Lung (tissue), 12 donors: ENCODE data around the gene PRKG1. TPM values are rescaled to one million over a fixed set of nuclear protein-coding genes. Genes with fewer than 3 reads are reported as not detected.

ENCODE experiments used
- ATAC-seq: fragments of 200-7000 bp; cut with Tn5 transposase; one replicate; pipeline ENCODE4 v1.9.1; 2020; ENCODE audit warnings: moderate number of reproducible peaks; ENCODE audit not compliant: insufficient read depth, low FRiP score
- DNase-seq, 3 donors: peaks; one replicate each; pipeline ENCODE4 v3.0.0-alpha.2; 2013 to 2017
- H3K27ac ChIP-seq, 2 donors: one replicate each; pipeline ENCODE4 v1.5.1; 2013; ENCODE audit warnings: mild to moderate bottlenecking in 2 of 2, moderate library complexity in 2 of 2, control low read depth in 1 of 2, inconsistent platforms in 1 of 2, low read depth in 1 of 2, low read length in 1 of 2
- H3K27me3 ChIP-seq, 3 donors: one replicate each; pipeline ENCODE4 v1.5.1; 2013; ENCODE audit warnings: low read length in 2 of 3; ENCODE audit not compliant: control insufficient read depth in 3 of 3, insufficient read depth in 3 of 3
- H3K36me3 ChIP-seq, 4 donors: one replicate each; pipeline ENCODE4 v1.5.1; 2013; ENCODE audit warnings: low read length in 4 of 4, mild to moderate bottlenecking in 1 of 4, moderate library complexity in 1 of 4; ENCODE audit not compliant: control insufficient read depth in 4 of 4, insufficient read depth in 4 of 4
- H3K4me1 ChIP-seq, 5 donors: one replicate each; pipeline ENCODE4 v1.5.1; 2013; ENCODE audit warnings: low read length in 5 of 5, mild to moderate bottlenecking in 2 of 5, moderate library complexity in 1 of 5; ENCODE audit not compliant: control insufficient read depth in 5 of 5, insufficient read depth in 5 of 5
- H3K4me3 ChIP-seq: one replicate; pipeline ENCODE4 v1.5.1; 2013; ENCODE audit warnings: mild to moderate bottlenecking, control low read depth, moderate library complexity
- H3K9ac ChIP-seq, 2 donors: one replicate each; pipeline ENCODE4 v1.5.1; 2013; ENCODE audit warnings: low read length in 2 of 2, control low read depth in 1 of 2; ENCODE audit not compliant: insufficient read depth in 1 of 2
- H3K9me3 ChIP-seq, 4 donors: one replicate each; pipeline ENCODE4 v1.5.1; 2013; ENCODE audit warnings: low read length in 3 of 4, mild to moderate bottlenecking in 1 of 4, moderate library complexity in 1 of 4; ENCODE audit not compliant: control insufficient read depth in 4 of 4, insufficient read depth in 3 of 4
- CTCF ChIP-seq: IDR thresholded peaks from 2 replicates; pipeline ENCODE4 v1.5.1; 2012; ENCODE audit warnings: mild to moderate bottlenecking; ENCODE audit errors: control extremely low read depth, extremely low read depth
- WGBS, 2 donors: extraction: QIAGEN DNeasy Blood & Tissue Kit; methylation state at CpG; one replicate each; pipeline ENCODE4 v1.1.7; 2013; 5-methylcytosine and 5-hydroxymethylcytosine counted together
- polyA plus RNA-seq, 2 donors: library from polyadenylated mRNA; stranded (reverse); fragments of 200-250 nt; gene quantifications; one replicate each; pipeline ENCODE4 v1.2.1, GENCODE V29; 2013
- total RNA-seq, 2 donors: library from RNA; depleted of rRNA in 1 of 2; stranded (reverse); fragments of >200 nt in 1 of 2; gene quantifications; one replicate each; pipeline ENCODE4 v1.2.1, GENCODE V29; 2014 to 2021
- donor health status: control.
- donor health status: control.
- donor health status: Bipolar disorder and iron deficiency.
- donor health status: healthy.
- donor health status: DM: yes; HTN: yes; CAD: no.

The PRKG1 gene
- total and polyA plus RNA-seq, 4 donors, result 2.1 to 50.8 (median 15.1) TPM

DNA sequence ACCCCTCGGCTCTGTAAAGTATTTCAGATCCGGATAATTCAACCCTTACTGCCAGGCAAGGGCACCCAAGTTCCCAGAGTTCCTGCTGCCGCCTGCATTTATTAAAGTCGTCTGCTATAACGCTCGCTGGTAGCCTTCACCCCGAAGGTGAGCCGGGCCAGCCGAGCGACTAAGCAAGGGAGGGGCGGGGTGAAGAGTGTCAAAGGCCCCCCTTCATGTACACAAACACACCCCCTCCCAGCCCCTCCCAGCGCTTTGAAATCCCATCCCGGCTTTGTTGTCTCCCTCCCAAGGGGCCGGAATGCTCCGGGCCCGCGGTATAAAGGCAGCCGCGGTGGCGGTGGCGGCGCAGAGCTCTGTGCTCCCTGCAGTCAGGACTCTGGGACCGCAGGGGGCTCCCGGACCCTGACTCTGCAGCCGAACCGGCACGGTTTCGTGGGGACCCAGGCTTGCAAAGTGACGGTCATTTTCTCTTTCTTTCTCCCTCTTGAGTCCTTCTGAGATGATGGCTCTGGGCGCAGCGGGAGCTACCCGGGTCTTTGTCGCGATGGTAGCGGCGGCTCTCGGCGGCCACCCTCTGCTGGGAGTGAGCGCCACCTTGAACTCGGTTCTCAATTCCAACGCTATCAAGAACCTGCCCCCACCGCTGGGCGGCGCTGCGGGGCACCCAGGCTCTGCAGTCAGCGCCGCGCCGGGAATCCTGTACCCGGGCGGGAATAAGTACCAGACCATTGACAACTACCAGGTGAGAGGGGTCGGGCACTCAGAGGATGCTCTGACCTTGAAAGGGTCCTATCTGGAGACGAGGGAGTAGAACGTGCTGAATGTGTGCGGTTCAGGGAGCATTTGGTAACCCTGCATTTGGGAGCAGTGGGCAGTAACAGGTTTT lies 1239.9 kb downstream of the PRKG1 start, which contains the start of gene DKK1:
Gene DKK1, plus strand, starts transcription at position 349 of the 889 bp plus-strand sequence. Its CDS starts 154 bp downstream, at position 503.
- WGBS, 2 donors, result 1 to 2% methylated on average over 55 of the region's 55 CpGs
- Histone ChIP-seq H3K27ac (no peak within 1 kb of the TSS), H3K36me3 (no peaks in the 10 kb centered on the region), H3K27me3 (peaks cover 0 to 23% (median 11%) of the 10 kb centered on the region in 3 donors), H3K4me1 (peaks cover 0 to 7% (median 0%) of the 10 kb centered on the region in 5 donors), H3K4me3 (peak within 1 kb of the TSS; percentile 30), H3K9me3 (no peaks in the 10 kb centered on the region), H3K9ac (peak within 1 kb of the TSS; percentile 41 to 83)
- DNase-seq (peak; percentile 77 to 79 (median 78)), ATAC-seq (peak; percentile 74)
- TF ChIP-seq CTCF, result peak; percentile 24

DNA sequence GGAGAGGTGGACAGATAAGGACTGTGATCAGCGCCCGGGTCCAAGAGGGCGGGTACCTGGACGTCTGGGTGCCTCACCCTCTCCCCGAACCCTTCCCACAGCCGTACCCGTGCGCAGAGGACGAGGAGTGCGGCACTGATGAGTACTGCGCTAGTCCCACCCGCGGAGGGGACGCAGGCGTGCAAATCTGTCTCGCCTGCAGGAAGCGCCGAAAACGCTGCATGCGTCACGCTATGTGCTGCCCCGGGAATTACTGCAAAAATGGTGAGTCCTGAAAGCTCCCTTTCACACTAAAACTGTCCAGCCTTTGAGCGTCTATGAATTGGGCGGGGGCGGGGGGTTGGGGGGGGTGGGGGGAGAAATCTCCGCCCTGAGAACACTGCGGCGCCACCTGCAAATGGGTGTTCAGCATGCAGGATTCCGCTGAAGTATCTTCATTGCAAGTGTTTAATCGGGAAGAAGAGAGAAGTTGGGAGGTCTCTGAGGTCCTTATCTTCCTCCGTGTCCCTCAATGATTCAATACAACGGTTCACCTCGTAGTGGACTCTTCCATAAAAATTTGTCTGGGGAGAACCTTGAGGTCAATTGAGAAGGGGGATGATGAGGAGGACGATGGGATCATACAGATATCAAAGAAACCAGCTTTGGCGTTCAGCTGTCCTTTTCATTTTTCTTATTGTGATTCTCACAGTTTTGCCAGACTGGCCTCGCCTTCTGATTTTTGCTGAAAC lies 1240.7 kb downstream of the PRKG1 start:
- Histone ChIP-seq H3K9me3 (no peaks in the 10 kb centered on the region), H3K36me3 (no peaks in the 10 kb centered on the region), H3K27me3 (peaks cover 0 to 23% (median 11%) of the 10 kb centered on the region in 3 donors), H3K4me3 (peak overlapping the region; percentile 1), H3K4me1 (peaks cover 0 to 7% (median 0%) of the 10 kb centered on the region in 5 donors), H3K27ac (no peak overlapping the region), H3K9ac (peak overlapping the region; percentile 27 to 28)
- TF ChIP-seq CTCF, result no peak
- DNase-seq (peak; percentile 29 to 48 (median 42)), ATAC-seq (no peak)
- 10% methylated on average over 36 of the region's 36 CpGs for WGBS, 2 donors

- Histone ChIP-seq H3K4me3 (no peak overlapping the region), H3K27ac (no peak overlapping the region), H3K27me3 (peaks cover 0 to 23% (median 11%) of the 10 kb centered on the region in 3 donors), H3K4me1 (peaks cover 0 to 7% (median 0%) of the 10 kb centered on the region in 5 donors), H3K9ac (no peak overlapping the region), H3K36me3 (no peaks in the 10 kb centered on the region), H3K9me3 (no peaks in the 10 kb centered on the region)
- no peak for ATAC-seq
- 58 to 59% methylated on average over 1 of the region's 1 CpG for WGBS, 2 donors
- TF ChIP-seq CTCF, result no peak
- DNase-seq, result no peak
Measured at GRCh38 chr10:52316001-52316400, 1241.7 kb downstream of the PRKG1 start.
